ENCODE results near the gene UCK1.

- TF ChIP-seq CTCF (conservative IDR thresholded peaks at IDR 0.05) = no peak
- no peak for TF ChIP-seq EZH2 (IDR thresholded peaks at IDR 0.05; ENCODE audit: low read depth)
These were observed 47.0 kb downstream of the UCK1 start for GRCh38 chr9:131484051-131484445.
